SK-N-SH treated with all-trans-retinoic acid at 6 μM for 48 hours (cell line): ENCODE data around the gene FLT4.

Experiments used
- ATAC-seq: fragments of 200-7000 bp; cut with Tn5 transposase; 3 replicates; pipeline ENCODE4 v1.9.1; 2020; ENCODE audit warnings: mild to moderate bottlenecking, moderate library complexity
- ARNTL ChIP-seq: fragments of 450-650 bp; formaldehyde crosslinking; IDR thresholded peaks from 2 replicates; pipeline ENCODE4 v1.5.0; 2020; ENCODE audit warnings: low read depth, mild to moderate bottlenecking, moderate library complexity, borderline replicate concordance
- BACH2 ChIP-seq: fragments of 250-450 bp; sonication (Bioruptor Pico); IDR thresholded peaks from 2 replicates; pipeline ENCODE4 v1.9.0; 2021; ENCODE audit warnings: mild to moderate bottlenecking, borderline replicate concordance
- CSDC2 ChIP-seq: fragments of 250-450 bp; sonication (Bioruptor Pico); IDR thresholded peaks from 2 replicates; pipeline ENCODE4 v1.5.0; 2020; ENCODE audit warnings: mild to moderate bottlenecking, moderate library complexity
- CSRNP3 ChIP-seq: fragments of 250-450 bp; sonication (Bioruptor Pico); IDR thresholded peaks from 2 replicates; pipeline ENCODE4 v1.5.1; 2021; ENCODE audit warnings: mild to moderate bottlenecking, moderate library complexity
- ESRRG ChIP-seq: fragments of 250-450 bp; sonication (Bioruptor Pico); IDR thresholded peaks from 2 replicates; pipeline ENCODE4 v1.6.1; 2021; ENCODE audit warnings: mild to moderate bottlenecking
- GLIS3 ChIP-seq: fragments of 250-450 bp; sonication (Bioruptor Pico); IDR thresholded peaks from 2 replicates; pipeline ENCODE4 v1.5.0; 2020; ENCODE audit warnings: mild to moderate bottlenecking, moderate library complexity
- ISL1 ChIP-seq: fragments of 250-450 bp; sonication (Bioruptor Pico); IDR thresholded peaks from 2 replicates; pipeline ENCODE4 v2.1.2; 2022; ENCODE audit warnings: mild to moderate bottlenecking, moderate library complexity
- OSR1 ChIP-seq: fragments of 250-450 bp; sonication (Bioruptor Pico); IDR thresholded peaks from 2 replicates; pipeline ENCODE4 v1.8.0; 2022; ENCODE audit warnings: moderate library complexity, mild to moderate bottlenecking, inconsistent platforms
- PPARA ChIP-seq: fragments of 250-450 bp; sonication (Bioruptor Pico); IDR thresholded peaks from 2 replicates; pipeline ENCODE4 v1.5.0; 2020; ENCODE audit warnings: mild to moderate bottlenecking, borderline replicate concordance
- RARB ChIP-seq: fragments of 250-450 bp; sonication (Bioruptor Pico); IDR thresholded peaks from 2 replicates; pipeline ENCODE4 v1.8.0; 2021; ENCODE audit warnings: mild to moderate bottlenecking, moderate library complexity
- SNAI2 ChIP-seq: fragments of 250-450 bp; sonication (Bioruptor Pico); IDR thresholded peaks from 2 replicates; pipeline ENCODE4 v1.5.0; 2020; ENCODE audit warnings: mild to moderate bottlenecking, moderate library complexity
- TCF4 ChIP-seq: fragments of 250-450 bp; sonication (Bioruptor Pico); IDR thresholded peaks from 2 replicates; pipeline ENCODE4 v1.8.0; 2021; ENCODE audit warnings: mild to moderate bottlenecking, moderate library complexity, borderline replicate concordance
- TOX ChIP-seq: fragments of 250-450 bp; sonication (Bioruptor Pico); IDR thresholded peaks from 2 replicates; pipeline ENCODE4 v1.8.0; 2021; ENCODE audit warnings: mild to moderate bottlenecking, moderate library complexity, borderline replicate concordance
- ZC3H10 ChIP-seq: fragments of 250-450 bp; sonication (Bioruptor Pico); IDR thresholded peaks from 2 replicates; pipeline ENCODE4 v1.5.1; 2021; ENCODE audit warnings: mild to moderate bottlenecking, moderate library complexity
- ZFP3 ChIP-seq: fragments of 250-450 bp; sonication (Bioruptor Pico); IDR thresholded peaks from 2 replicates; pipeline ENCODE4 v1.5.0; 2020; ENCODE audit warnings: mild to moderate bottlenecking, moderate library complexity
- ZFP30 ChIP-seq: fragments of 450-650 bp; formaldehyde crosslinking; IDR thresholded peaks from 2 replicates; pipeline ENCODE4 v1.5.0; 2022; ENCODE audit warnings: mild to moderate bottlenecking, moderate library complexity
- ZNF565 ChIP-seq: fragments of 450-650 bp; formaldehyde crosslinking; conservative IDR thresholded peaks from 2 replicates; pipeline ENCODE4 v1.5.0; 2020; ENCODE audit warnings: low read depth, mild to moderate bottlenecking, moderate library complexity
- ZNF8 ChIP-seq: fragments of 450-650 bp; formaldehyde crosslinking; IDR thresholded peaks from 2 replicates; pipeline ENCODE4 v1.5.0; 2020; ENCODE audit warnings: mild to moderate bottlenecking, moderate library complexity
- TF ChIP-seq, protein P1 (sequence below): fragments of 250-450 bp; sonication (Bioruptor Pico); IDR thresholded peaks from 2 replicates; pipeline ENCODE4 v1.8.0; 2021; ENCODE audit warnings: low read depth, mild to moderate bottlenecking, moderate library complexity, borderline replicate concordance
- TF ChIP-seq, protein P2 (sequence below): fragments of 250-450 bp; sonication (Bioruptor Pico); IDR thresholded peaks from 2 replicates; pipeline ENCODE4 v1.5.1; 2020; ENCODE audit warnings: low read depth, mild to moderate bottlenecking, moderate library complexity
- TF ChIP-seq, protein P3 (sequence below): fragments of 250-450 bp; sonication (Bioruptor Pico); IDR thresholded peaks from 2 replicates; pipeline ENCODE4 v1.5.0; 2020; ENCODE audit warnings: mild to moderate bottlenecking, moderate library complexity

The FLT4 gene

DNA sequence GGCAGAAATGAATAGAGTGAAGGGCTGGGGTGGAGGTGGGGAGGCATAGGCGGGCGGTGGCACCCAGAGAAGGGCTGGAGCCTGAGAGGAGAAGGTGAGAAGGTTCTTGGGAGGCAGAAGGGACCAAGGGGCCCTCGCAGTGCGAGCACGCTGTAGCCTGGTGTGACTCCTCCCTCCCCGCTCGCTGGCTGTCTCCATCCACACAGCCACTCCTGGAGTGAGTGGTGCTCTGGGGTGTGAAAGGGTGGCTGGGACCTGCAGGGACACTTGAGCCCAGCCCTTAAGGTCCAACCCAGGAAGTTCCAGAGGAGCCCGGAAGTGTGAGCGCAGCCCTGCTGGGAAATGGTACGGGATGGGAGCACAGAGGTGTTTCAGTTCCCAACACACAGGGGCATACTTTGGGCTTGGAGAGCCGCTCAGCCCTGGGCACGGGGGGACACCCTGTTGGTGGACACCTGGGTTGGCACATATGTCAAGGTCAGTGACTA, 48.8 kb downstream of the FLT4 start:
- TF ChIP-seq, protein P1, sequence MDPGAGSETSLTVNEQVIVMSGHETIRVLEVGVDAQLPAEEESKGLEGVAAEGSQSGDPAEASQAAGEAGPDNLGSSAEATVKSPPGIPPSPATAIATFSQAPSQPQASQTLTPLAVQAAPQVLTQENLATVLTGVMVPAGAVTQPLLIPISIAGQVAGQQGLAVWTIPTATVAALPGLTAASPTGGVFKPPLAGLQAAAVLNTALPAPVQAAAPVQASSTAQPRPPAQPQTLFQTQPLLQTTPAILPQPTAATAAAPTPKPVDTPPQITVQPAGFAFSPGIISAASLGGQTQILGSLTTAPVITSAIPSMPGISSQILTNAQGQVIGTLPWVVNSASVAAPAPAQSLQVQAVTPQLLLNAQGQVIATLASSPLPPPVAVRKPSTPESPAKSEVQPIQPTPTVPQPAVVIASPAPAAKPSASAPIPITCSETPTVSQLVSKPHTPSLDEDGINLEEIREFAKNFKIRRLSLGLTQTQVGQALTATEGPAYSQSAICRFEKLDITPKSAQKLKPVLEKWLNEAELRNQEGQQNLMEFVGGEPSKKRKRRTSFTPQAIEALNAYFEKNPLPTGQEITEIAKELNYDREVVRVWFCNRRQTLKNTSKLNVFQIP (CRISPR knock-in tag), result no peak
- TF ChIP-seq CSDC2 (CRISPR knock-in tag) (no peak), OSR1 (no peak), SNAI2 (CRISPR knock-in tag) (no peak), ZFP30 (no peak), TCF4 (CRISPR knock-in tag) (no peak), ZFP3 (CRISPR knock-in tag) (no peak), ARNTL (CRISPR knock-in tag) (no peak), ESRRG (CRISPR knock-in tag) (no peak), PPARA (CRISPR knock-in tag) (no peak), ZC3H10 (CRISPR knock-in tag) (no peak), RARB (no peak), ZNF8 (CRISPR knock-in tag) (no peak)
- TF ChIP-seq, protein P2, sequence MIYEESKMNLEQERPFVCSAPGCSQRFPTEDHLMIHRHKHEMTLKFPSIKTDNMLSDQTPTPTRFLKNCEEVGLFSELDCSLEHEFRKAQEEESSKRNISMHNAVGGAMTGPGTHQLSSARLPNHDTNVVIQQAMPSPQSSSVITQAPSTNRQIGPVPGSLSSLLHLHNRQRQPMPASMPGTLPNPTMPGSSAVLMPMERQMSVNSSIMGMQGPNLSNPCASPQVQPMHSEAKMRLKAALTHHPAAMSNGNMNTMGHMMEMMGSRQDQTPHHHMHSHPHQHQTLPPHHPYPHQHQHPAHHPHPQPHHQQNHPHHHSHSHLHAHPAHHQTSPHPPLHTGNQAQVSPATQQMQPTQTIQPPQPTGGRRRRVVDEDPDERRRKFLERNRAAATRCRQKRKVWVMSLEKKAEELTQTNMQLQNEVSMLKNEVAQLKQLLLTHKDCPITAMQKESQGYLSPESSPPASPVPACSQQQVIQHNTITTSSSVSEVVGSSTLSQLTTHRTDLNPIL (CRISPR knock-in tag), result no peak
- ATAC-seq, result no peak

GRCh38 chr5:180599981-180600553, 49.3 kb downstream of the FLT4 start:
- no peak for ATAC-seq
- TF ChIP-seq PPARA (CRISPR knock-in tag) (no peak), CSRNP3 (no peak), TOX (CRISPR knock-in tag) (no peak), SNAI2 (CRISPR knock-in tag) (no peak), ZNF565 (CRISPR knock-in tag) (no peak), TCF4 (CRISPR knock-in tag) (no peak), ZFP3 (CRISPR knock-in tag) (no peak), ESRRG (CRISPR knock-in tag) (no peak), CSDC2 (CRISPR knock-in tag) (no peak)
- TF ChIP-seq, protein P3, sequence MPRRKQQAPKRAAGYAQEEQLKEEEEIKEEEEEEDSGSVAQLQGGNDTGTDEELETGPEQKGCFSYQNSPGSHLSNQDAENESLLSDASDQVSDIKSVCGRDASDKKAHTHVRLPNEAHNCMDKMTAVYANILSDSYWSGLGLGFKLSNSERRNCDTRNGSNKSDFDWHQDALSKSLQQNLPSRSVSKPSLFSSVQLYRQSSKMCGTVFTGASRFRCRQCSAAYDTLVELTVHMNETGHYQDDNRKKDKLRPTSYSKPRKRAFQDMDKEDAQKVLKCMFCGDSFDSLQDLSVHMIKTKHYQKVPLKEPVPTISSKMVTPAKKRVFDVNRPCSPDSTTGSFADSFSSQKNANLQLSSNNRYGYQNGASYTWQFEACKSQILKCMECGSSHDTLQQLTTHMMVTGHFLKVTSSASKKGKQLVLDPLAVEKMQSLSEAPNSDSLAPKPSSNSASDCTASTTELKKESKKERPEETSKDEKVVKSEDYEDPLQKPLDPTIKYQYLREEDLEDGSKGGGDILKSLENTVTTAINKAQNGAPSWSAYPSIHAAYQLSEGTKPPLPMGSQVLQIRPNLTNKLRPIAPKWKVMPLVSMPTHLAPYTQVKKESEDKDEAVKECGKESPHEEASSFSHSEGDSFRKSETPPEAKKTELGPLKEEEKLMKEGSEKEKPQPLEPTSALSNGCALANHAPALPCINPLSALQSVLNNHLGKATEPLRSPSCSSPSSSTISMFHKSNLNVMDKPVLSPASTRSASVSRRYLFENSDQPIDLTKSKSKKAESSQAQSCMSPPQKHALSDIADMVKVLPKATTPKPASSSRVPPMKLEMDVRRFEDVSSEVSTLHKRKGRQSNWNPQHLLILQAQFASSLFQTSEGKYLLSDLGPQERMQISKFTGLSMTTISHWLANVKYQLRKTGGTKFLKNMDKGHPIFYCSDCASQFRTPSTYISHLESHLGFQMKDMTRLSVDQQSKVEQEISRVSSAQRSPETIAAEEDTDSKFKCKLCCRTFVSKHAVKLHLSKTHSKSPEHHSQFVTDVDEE (CRISPR knock-in tag), result no peak

DNA sequence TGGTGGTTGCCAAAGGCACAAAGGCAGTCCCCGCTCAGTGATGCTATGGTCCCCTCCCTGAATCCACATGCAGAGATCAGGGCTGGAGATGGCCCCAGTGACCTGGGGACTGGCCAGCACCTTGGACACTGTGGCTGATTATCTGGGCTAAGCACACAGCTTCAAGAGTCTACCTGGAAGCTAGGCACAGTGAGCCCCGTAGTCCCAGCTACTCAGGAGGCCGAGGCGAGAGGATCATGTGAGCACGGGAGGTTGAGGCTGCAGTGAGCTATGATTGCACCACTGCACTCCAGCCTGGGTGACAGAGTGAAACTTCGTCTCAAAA, 49.8 kb downstream of the FLT4 start:
- ATAC-seq, result no peak
- no peak for TF ChIP-seq PPARA (CRISPR knock-in tag)
- TF ChIP-seq, all 23 proteins: peak for 0

DNA sequence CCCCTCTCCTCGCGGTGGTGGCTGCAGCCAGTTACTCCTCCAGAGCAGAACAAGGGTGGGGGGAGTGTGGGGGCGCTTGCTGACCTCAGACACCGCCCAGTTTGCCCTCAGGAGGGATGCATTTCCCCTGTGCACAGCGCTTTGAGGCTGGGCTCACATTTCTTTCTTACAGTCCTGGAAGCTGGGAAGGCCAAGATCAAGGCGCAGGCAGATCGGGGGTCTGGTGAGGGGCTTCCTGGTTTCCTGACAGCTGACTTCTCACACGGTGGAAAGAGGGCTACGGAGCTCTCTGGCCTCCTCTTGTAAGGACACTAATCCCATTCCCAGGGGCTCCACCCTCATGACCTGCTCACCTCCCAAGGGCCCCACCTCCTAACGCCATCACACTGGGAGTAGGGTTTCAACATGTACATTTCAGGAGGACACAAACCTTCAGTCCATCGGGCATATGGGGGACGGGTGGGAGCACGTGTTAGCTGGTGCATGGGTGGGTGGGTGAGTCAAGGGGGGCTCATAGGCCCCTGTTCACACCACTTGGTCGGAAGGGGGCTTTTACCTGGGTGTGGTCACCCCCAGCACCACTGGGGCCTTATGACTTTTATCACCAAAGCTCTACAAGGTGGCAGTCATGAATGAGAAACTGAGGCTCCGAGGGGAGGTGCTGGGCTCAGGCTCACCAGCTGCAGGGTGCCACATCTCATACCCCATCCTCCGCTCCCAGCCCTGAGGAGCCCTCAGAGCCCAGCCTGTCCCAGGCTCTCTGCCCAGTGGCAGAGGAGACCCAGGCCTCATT, 50.4 kb downstream of the FLT4 start:
- TF ChIP-seq ZNF8 (CRISPR knock-in tag), result no peak
- no peak for TF ChIP-seq ZFP30
- no peak for TF ChIP-seq ZFP3 (CRISPR knock-in tag)
- TF ChIP-seq, protein P3 (CRISPR knock-in tag), result no peak
- TF ChIP-seq TCF4 (CRISPR knock-in tag), result no peak
- no peak for TF ChIP-seq TOX (CRISPR knock-in tag)
- no peak for TF ChIP-seq BACH2 (CRISPR knock-in tag)
- TF ChIP-seq ZNF565 (CRISPR knock-in tag), result no peak
- no peak for TF ChIP-seq GLIS3
- TF ChIP-seq, protein P2 (CRISPR knock-in tag), result no peak
- no peak for TF ChIP-seq CSDC2 (CRISPR knock-in tag)
- TF ChIP-seq ISL1 (CRISPR knock-in tag), result no peak
- TF ChIP-seq OSR1, result no peak
- no peak for TF ChIP-seq RARB
- TF ChIP-seq ESRRG (CRISPR knock-in tag), result no peak
- TF ChIP-seq ZC3H10 (CRISPR knock-in tag), result no peak
- no peak for ATAC-seq
